Measurements from ENCODE around the gene EEF1AKMT1.

EEF1AKMT1 gene

GRCh38 chr13:20719783-20720182, 54.0 kb downstream of the EEF1AKMT1 start:
- no peak for DNase-seq (ENCODE audit: low read depth in 3 of 3, low spot score in 1 of 3)

- no peak for DNase-seq (ENCODE audit: low read depth in 3 of 3, low spot score in 1 of 3)
Measured at GRCh38 chr13:20718958-20719566, 54.7 kb downstream of the EEF1AKMT1 start.

GRCh38 chr13:20717581-20718542, 55.9 kb downstream of the EEF1AKMT1 start:
- no peak for DNase-seq (ENCODE audit: low read depth in 3 of 3, low spot score in 1 of 3)

GRCh38 chr13:20716951-20717350, 56.8 kb downstream of the EEF1AKMT1 start:
- DNase-seq (ENCODE audit: low read depth in 3 of 3, low spot score in 1 of 3): no peak

- no peak for DNase-seq (ENCODE audit: low read depth in 3 of 3, low spot score in 1 of 3)
Measured at GRCh38 chr13:20715330-20715712, 58.4 kb downstream of the EEF1AKMT1 start.

- DNase-seq (ENCODE audit: low read depth in 3 of 3, low spot score in 1 of 3): no peak
Measured at GRCh38 chr13:20714563-20715329, 59.0 kb downstream of the EEF1AKMT1 start.

- no peak for DNase-seq (ENCODE audit: low read depth in 3 of 3, low spot score in 1 of 3)
Measured at GRCh38 chr13:20714161-20714560, 59.6 kb downstream of the EEF1AKMT1 start.

GRCh38 chr13:20713751-20714150, 60.0 kb downstream of the EEF1AKMT1 start:
- no peak for DNase-seq (ENCODE audit: low read depth in 3 of 3, low spot score in 1 of 3)

- no peak for DNase-seq (ENCODE audit: low read depth in 3 of 3, low spot score in 1 of 3)
Measured at GRCh38 chr13:20713014-20713376, 60.8 kb downstream of the EEF1AKMT1 start.

GRCh38 chr13:20711301-20712044, 62.3 kb downstream of the EEF1AKMT1 start:
- DNase-seq (ENCODE audit: low read depth in 3 of 3, low spot score in 1 of 3): no peak

- no peak for DNase-seq (ENCODE audit: low read depth in 3 of 3, low spot score in 1 of 3)
Measured at GRCh38 chr13:20709782-20710181, 64.0 kb downstream of the EEF1AKMT1 start.

GRCh38 chr13:20709369-20709768, 64.4 kb downstream of the EEF1AKMT1 start:
- DNase-seq (ENCODE audit: low read depth in 3 of 3, low spot score in 1 of 3): no peak

GRCh38 chr13:20708216-20708615, 65.5 kb downstream of the EEF1AKMT1 start:
- DNase-seq (ENCODE audit: low read depth in 3 of 3, low spot score in 1 of 3): no peak

GRCh38 chr13:20706661-20707060, 67.1 kb downstream of the EEF1AKMT1 start:
- DNase-seq (ENCODE audit: low read depth in 3 of 3, low spot score in 1 of 3): no peak

GRCh38 chr13:20704459-20705069, 69.2 kb downstream of the EEF1AKMT1 start:
- DNase-seq (ENCODE audit: low read depth in 3 of 3, low spot score in 1 of 3): no peak

GRCh38 chr13:20703780-20704458, 69.8 kb downstream of the EEF1AKMT1 start:
- DNase-seq (ENCODE audit: low read depth in 3 of 3, low spot score in 1 of 3): peak; percentile 18 to 56 (median 43)

GRCh38 chr13:20702915-20703779, 70.6 kb downstream of the EEF1AKMT1 start, which contains the start of gene IL17D:
Gene IL17D, plus strand, starts transcription at chr13:20703699. Its CDS starts 303 bp downstream, at chr13:20704002.
- DNase-seq (ENCODE audit: low read depth in 3 of 3, low spot score in 1 of 3): peak in 1 of 3 donors; percentile 21

GRCh38 chr13:20702530-20702914, 71.2 kb downstream of the EEF1AKMT1 start:
- DNase-seq (ENCODE audit: low read depth in 3 of 3, low spot score in 1 of 3): no peak

GRCh38 chr13:20701461-20701860, 72.3 kb downstream of the EEF1AKMT1 start:
- DNase-seq (ENCODE audit: low read depth in 3 of 3, low spot score in 1 of 3): no peak
